ENCODE data around the gene METAP1D.

DNA sequence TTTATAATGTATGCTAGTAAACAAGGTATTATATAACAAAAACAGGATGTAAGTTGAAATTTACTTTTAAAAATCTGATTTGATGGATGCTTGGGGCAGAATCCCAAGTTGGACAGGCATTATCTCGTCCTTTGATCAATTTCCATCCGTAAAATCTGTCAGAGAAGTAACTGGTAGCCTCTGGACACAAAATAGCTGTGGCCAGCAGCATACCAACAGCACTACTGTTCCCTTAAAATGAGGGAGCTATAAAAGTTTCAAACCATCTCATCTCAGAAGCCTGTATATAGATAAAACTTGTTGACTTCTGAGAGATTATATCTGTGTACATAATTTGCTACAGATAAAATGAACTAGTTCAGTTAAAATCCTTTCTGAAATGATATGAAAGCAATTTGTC is 14.7 kb upstream of the METAP1D start:
- TF ChIP-seq EZH2phosphoT487 (conservative IDR thresholded peaks at IDR 0.05; ENCODE audit: low read length), result no peak
- TF ChIP-seq, protein P1, sequence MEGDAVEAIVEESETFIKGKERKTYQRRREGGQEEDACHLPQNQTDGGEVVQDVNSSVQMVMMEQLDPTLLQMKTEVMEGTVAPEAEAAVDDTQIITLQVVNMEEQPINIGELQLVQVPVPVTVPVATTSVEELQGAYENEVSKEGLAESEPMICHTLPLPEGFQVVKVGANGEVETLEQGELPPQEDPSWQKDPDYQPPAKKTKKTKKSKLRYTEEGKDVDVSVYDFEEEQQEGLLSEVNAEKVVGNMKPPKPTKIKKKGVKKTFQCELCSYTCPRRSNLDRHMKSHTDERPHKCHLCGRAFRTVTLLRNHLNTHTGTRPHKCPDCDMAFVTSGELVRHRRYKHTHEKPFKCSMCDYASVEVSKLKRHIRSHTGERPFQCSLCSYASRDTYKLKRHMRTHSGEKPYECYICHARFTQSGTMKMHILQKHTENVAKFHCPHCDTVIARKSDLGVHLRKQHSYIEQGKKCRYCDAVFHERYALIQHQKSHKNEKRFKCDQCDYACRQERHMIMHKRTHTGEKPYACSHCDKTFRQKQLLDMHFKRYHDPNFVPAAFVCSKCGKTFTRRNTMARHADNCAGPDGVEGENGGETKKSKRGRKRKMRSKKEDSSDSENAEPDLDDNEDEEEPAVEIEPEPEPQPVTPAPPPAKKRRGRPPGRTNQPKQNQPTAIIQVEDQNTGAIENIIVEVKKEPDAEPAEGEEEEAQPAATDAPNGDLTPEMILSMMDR (IDR thresholded peaks at IDR 0.05; ENCODE audit: insufficient read depth, low read length, poor library complexity, severe bottlenecking), result no peak
